HG03280 (cell line): Measurements from ENCODE around the gene TCF12.
"Not testable (repeated sequence)": the region's sequence is repeated elsewhere in the genome, so short reads cannot be mapped to it uniquely, and the experiment has no call there.

Experiments
- ATAC-seq: cut with Tn5 transposase; IDR thresholded peaks from one replicate; pipeline ENCODE4 v1.9.1; 2021; ENCODE audit warnings: mild to moderate bottlenecking, moderate library complexity; ENCODE audit not compliant: unreplicated experiment

The TCF12 gene

DNA sequence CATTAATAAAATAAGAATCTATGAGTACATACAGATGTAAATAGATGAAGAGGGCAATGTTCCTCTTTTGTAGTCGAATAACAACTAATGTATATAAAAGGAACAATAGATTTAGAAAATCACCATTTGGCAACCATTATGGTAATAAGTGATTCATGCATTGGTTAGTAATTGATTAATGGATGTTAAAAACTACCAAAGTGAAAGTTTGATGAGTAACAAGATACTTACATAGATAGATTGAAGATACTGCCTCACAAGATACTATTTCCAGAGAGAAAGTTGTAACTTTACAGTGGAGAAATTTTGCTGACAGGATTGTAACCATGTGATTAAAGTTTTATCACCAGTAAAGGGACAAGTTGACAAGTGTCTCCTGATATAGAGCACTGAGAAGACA, 55.0 kb downstream of the TCF12 start:
- no peak for ATAC-seq

DNA sequence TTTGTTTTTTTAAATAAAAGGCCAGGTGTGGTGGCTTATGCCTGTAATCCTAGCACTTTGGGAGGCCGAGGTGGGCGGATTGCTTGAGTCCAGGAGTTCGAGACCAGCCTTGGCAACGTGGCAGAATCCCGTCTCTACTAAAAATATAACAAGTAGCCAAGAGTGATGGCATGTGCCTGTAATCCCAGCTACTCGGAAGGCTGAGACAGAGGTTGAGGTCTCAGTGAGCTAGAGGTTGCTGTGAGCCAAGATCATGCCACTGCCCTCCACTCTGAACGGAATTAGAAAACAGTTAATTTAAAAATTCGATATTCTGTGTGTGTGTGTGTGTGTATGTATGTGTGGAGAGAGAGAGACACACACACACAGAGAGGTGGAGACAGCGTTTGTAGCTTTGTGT, 58.8 kb downstream of the TCF12 start:
- no peak for ATAC-seq

DNA sequence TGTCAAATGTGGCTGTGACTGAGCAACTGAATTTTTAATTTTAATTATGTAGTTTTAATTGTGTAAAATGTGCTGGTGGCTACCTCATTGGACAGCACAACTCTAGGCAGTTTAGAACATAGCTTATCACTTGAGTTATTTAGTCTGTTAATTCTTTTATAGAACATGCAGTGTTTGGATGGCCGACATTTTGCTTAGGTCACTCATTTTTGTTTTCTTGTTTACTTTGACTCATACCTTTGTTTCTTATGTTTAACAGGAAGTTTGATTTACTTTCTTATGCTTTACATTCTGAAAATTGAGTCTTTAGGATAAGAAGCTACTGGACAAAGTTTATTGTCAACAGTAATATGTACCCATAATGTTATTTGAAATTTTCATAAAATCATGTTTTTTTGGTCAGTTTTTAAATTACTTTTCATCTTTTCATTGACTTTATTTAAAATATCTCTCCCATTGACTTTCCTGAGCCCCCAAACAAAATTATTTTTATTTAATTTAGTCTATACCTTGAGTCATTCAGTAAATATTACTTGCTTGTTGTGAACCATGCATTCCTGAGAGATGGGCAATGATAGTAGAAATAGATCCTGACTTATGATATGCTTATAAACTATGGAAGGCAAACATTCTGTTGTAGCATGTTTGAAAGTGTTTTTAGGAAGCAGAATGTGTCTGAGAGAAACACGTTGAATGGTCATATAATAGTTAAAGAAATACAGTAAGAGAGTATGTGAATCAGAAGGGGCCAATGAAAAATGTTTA, 60.6 kb downstream of the TCF12 start:
- no peak for ATAC-seq

DNA sequence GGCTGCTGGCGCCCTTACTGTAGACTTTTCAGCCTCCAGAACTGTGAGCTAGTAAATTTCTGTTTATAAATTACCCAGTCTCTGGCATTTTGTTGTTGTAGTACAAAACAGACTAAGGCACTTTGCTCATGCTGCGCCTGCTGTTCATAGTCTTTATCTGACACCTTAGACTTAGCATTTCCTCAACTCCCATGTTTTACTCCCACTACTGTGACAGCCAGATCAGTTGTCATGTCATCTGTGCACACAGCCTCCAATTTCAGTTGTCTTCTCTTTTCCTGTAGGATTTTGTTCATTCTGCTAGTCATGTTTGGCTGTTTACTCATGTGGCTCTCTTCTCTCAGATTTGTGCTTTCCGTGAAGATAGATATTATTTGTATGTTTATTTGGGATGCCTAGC, 62.0 kb downstream of the TCF12 start:
- ATAC-seq, result no peak

DNA sequence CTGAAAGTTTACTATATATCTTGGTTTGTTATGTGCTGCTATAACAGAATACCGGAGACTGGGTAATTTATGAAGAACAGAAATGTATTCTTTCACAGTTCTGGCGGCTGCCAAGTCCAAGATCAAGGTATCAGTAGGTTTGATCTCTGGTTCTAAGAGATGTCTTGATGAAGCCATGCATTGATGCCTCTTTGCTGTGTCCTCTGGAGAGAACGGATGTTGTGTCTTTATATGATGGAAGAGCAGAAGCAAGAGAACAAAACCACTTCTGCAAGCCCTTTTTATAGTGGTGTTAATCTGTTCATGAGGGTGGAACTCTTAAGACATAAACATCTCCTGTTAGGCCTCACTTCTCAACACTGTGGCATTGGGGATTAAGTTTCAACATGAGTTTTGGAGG, 62.7 kb downstream of the TCF12 start:
- no peak for ATAC-seq

DNA sequence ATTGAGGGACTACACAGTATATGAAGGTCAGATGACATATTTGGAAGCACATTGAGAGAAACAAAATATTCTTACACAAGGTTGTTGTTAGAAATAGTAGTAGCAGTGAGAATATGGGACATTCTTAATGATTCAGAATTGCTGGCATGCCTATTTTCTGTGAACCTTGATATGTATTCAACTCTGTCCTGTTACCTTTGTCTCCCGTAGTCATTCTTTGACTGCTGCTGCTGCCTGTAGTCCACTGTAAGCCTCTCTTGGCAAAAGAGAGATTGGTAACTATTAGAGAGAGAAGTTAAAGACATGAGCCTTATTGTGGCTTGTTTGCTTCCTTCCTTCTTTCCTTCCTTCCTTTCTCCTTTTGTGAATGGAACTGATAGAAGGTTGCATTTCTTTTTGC, 64.5 kb downstream of the TCF12 start:
- no peak for ATAC-seq

DNA sequence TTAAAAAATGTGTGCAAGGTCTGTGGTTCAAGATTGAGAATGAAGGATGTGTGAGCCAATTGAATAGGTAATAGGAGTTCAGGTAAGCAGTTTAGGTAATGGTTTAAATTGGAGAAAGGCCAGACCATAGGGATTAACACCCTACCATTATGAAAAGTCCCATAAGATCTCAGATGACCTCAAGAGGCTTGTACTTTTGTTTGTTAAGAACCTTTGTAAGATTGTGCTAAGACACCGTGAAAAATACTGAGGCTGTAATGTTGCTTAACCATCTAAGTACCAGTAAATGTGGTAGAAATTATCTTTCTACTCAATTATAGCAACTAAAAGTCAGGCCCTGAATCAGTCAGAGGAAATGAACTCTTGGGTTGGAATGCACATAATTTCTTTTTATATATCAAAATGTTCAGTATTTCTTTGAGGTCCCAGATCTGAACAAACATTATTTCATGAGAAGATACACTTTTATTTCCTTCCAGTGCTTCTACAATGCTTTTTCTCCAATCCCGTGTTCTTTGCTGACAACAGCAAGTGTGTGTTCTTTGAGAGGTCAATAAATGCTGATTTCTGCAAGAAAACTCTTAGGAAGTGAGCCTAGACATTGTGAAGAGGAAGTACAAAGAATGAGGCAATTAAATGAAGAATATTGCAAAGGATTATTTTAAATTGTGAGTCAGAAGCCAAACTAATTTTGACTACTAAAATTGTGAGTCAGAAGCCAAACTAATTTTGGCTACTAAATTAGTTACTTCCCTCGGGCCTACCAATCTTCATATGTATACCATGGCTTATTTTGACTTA, 66.4 kb downstream of the TCF12 start:
- ATAC-seq, result no peak

DNA sequence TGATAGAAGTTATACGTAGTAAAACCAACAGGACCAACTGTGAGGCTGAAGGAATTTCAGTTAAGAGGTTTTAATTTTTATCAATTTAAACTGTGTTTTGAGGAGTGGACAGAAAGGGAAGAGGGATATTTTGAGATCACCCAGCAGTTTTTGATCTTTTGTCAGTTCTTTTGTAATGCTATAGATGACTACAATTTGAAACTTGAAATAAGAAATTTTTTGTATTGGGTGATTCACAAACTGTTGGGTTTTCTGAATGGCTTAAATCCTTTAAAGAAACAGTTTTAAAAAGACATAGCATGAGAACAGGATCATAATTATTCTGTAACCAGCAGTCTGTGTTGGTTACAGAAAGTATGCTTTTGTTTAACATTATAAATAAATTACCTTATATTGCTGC, 67.4 kb downstream of the TCF12 start:
- ATAC-seq, result no peak

DNA sequence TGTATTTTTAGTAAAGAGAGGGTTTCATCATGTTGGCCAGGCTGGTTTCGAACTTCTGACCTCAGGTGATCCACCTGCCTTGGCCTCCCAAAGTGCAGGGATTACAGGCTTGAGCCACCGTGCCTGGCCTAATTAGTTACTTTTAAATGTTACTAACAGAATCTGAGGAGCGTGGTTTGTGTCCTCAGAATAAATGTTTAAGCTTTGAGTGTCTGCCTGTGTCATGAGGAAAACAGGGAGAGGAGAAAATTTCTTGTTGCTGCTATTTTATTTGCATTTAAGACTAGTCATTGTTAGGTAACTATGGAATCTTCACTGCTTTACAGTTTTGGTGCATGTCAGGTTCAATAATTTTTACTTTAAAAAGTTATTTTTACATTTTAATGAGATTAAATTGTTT, 68.8 kb downstream of the TCF12 start:
- ATAC-seq, result no peak

DNA sequence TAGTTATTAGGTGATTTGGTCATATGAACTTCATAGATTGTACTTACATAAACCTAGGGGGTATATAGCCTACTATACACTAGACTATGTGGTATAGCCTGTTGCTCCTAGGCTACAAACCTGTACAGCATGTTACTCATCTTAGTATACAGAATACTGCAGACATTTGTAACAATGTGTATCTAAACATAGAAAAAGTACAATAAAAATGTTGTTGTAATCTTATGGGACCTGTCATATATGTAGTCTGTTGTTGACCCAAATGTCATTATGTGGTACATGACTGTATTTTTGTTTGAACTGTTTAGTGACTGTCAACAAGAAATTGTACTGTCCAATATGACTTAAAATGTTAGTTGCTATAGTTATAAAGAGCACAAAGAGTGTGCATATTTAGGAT, 69.8 kb downstream of the TCF12 start:
- no peak for ATAC-seq

DNA sequence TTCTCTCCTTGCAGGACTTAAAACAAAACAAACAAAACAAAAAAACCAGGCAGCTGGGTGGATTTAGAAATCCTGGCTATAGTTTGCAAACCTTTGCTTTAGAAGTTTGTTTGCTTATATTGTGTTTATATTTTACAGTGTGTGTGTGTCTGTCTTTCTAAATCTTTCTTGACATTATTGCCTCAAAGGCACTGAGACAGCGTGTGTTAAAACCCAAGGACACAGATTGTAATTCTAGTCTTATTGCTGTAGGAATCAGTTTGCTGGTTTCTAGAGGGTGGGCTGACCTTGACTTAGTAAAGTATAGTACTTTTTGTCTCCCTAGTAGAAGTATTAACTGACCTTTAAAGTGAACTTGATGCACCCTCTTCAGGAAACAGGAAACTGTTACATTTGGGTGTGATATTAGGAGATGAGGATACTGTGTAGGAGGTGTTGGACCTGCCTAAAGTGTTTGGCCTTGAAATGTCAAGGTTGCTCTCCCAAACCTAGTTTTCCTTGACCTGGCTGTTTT, 71.0 kb downstream of the TCF12 start:
- no peak for ATAC-seq

DNA sequence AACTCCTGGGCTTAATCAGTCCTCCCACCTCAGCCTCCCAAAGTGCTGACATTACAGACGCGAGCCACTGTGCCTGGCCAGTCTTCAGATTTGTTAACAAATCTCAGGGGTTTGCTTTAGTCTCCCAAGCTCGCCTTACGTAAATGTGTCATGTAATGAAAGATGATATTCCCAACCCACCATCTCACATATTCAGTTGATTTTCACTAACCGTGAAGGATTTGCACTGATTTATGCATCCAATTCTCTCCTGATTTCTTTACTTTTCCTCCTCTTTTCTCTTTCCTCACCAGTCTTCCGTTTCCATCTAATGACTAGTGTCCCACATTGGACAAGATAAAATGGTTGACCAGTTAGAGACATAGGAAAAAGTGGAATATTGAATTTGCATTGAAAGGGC, 72.6 kb downstream of the TCF12 start:
- ATAC-seq, result no peak

DNA sequence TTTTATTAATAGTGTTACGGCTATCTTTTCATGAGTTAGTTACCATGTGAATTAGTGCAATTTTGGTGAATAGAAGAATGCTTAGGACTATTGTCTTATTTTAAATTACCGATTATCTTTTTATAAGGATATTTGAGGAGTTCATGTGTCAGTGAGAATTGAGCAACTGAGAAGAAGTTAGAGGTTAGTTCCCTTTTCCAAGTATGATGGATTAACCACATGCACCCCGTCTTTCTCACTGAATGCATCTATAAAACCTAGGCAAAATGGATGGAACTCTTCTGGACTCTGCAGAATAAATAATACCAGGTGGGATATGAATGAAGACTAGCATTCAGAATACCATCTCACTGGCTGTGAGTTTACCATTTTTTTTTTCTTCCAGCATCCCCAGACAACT, 74.3 kb downstream of the TCF12 start:
- ATAC-seq, result no peak

DNA sequence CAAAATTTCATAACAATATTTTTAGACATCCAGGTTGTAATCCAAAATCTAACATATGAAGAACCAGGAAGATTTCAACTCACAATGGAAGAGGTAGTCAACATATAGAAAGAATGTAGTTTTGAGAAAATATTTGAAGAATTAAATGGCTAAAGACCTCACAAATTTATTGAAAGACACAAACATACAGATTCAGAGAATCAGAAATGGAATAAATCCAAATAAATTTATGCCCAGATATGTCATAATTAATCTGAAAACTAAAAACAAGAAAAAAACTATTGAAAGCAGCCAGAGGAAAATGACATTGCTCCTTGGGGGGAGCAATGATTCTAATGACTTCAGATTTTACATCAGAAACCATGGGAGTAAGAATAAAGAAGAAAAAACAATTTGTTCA, 75.8 kb downstream of the TCF12 start:
- no peak for ATAC-seq

DNA sequence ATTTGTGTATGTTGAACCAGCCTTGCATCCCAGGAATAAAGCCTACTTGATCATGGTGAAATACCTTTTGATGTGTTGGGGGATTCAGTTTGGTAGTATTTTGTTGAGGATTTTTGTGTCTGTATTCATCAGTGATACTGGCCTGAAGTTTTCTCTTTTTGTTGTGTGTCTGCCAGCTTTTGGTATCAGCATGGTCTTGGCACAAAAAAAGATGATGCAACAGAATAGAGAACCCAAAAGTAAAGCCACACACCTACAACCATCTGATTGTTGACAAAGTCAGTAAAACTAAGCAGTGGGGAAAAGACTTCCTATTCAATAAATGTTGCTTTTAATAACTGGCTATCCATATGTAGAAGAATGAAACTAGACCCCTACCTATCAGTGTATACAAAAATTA, 77.6 kb downstream of the TCF12 start:
- no peak for ATAC-seq

DNA sequence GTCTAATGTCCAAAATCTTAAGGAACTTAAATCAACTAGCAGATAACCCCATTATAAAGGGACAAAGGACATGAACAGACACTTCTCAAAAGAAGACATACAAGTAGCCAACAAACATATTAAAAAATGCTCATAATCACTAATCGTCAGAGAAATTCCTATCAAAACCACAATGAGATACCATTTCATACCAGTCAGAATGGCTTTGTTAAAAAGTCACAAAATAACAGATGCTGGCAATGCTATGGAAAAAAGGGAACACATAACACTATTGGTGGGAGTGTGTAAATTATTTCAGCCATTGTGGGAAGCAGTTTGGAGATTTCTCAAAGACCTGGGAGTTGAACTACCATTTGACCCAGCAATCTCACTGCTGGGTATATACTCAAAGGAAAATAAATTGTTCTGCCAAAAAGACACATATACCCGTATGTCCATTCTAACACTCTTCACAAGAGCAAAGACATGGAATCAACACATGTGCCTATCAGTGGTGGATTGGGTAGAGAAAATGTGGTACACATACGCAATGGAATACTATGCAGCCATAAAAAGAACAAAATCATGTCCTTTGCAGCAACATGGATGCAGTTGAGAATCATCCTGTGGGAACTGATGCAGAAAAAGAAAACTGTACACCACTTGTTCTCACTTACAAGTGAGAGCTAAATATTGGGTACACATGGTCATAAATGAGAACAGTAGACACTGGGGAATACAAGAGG, 78.5 kb downstream of the TCF12 start:
- no peak for ATAC-seq

DNA sequence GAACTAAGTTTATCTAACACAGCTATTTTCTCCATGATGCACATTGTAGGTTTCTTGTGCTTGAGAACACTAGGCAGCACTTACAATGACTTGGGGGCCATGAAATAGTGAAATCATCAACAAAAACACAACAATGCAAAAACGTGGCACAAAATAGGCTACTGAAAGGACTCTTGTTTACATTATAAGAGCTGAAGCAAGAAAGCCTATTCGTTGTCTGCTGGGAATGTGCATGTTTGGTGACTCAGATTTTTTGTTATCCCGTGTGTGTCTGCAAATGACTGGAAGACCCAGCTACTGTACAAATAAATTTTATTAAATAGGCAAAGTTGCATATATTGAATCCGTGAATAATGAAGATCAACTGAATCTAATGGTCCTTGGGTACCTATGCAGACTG, 85.0 kb downstream of the TCF12 start:
- no peak for ATAC-seq

DNA sequence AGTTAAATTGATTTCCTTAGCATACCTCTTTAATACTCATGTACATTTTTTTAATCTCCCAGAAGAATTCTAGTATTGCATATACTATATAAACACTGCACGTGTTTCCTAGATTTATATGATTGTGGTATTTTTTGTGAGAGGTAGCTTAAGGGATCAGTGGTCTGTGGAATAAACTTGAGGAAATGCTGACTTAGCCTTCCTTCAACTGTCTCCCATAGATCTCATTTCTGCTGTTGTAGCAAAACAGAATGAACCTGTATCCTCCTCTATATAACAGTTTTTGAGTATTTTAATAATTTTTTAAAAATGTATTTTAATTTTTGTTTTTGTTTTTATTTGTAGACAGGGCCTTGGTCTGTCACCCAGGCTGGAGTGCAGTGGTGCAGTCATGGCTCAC, 86.8 kb downstream of the TCF12 start:
- ATAC-seq, result no peak

DNA sequence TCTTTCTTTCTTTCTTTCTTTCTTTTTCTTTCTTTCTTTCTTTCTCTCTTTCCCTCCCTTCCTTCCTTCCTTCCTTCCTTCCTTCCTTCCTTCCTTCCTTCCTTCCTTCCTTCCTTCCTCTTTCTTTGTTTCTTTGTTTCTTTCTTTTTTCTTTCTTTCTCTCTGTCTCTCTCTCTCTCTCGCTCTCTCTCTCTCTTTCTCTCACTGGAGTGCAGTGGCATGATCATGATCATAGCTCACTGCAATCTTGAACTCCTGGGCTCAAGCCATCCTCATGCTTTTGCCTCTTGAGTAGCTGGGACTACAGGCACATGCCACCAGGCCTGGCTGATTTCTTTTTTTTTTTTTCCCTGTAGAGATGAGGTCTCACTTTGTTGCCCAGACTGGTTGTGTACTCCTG, 89.4 kb downstream of the TCF12 start:
- not testable (repeated sequence) for ATAC-seq

DNA sequence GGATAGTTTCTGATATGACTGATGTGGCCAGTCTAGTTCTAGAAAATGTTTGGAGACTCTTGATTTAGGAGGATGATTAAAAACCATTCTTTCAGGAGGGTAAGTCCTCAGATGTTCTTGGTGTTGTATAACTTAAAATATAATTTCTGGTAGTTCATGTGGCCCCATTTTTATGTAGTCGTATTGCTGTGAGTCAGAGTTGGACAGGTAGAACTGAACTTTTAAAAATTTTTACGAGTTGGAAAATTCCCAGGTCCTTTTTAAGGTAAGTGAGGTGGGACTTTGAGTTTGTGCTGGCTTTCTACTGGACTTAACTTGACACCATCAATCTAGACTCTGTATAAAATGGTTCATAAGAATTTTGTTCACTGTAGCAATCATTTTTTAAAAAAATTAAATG, 92.3 kb downstream of the TCF12 start:
- ATAC-seq, result no peak

DNA sequence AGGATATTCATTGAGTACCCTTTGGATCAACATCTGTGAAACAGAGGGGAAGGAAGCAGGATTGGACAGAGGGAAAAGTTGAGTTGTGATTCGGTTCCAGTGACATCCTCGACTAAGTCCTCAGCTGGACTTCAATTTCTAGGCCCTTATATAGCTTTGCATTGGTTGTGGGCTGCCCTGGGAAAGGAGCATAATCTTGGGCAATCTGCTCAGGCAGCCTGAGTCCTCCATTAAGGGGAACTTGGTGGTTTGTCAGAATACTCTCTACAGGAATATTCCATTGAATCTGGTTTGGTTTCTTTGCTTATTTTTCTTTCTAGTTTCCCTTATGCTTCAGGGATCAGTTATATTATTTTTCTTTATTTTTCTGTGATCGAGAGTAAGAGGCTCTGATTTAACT, 94.1 kb downstream of the TCF12 start:
- ATAC-seq, result no peak

DNA sequence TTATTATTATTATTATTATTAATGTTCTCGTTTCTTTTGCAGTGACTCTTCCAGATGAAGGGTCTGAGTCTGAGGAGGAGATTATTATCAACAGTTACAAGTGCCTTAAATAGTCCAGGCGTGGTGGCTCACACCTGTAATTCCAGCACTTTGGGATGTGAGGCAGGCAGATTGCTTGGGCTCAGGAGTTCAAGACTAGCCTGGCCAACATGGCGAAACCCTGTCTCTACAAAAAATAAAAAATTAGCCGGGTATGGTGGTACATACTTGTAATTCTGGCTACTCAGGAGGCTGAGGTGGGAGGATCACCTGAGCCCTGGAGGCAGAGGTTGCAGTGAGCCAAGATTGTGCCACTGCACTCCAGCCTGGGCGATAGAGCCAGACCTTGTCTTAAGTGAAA, 96.5 kb downstream of the TCF12 start:
- ATAC-seq, result not testable (repeated sequence)
